ENCODE results near the gene RPAP2.
"Not testable (repeated sequence)": the region's sequence is repeated elsewhere in the genome, so short reads cannot be mapped to it uniquely, and the experiment has no call there.

Gene RPAP2

DNA sequence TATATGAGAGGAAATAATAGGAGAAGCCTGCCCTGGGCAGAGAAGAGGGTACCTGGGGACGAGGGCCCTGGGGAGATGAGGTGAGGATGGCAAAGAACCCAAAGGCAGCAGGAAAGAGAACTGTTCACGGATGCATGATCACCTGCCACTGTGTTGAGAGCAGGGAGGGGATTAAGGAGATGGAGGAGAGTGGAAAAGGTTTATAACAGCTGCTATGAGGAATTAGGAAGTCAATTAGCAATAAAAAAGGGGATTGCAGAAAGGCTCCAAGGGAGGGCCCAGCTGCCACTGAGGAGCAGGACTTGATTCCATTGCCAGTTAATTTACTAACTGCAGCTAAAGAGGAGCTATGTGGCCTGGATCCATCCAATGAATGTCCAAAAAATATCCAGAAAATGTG lies 126.8 kb downstream of the RPAP2 start:
- no peaks in the 10 kb centered on the region for H3K36me3 ChIP-seq (ENCODE audit: insufficient read depth, low read length)
- H3K9me2 ChIP-seq (ENCODE audit: low read depth, low read length) = no peaks in the 10 kb centered on the region; the same call in 1 of the 2 replicates
- no peak overlapping the region for H3K4me3 ChIP-seq (ENCODE audit: low read depth, low read length, poor library complexity, severe bottlenecking)
- H3K4me1 ChIP-seq (ENCODE audit: insufficient read depth, low read length, severe bottlenecking) = no peaks in the 10 kb centered on the region
- no peak overlapping the region for H2AFZ ChIP-seq (ENCODE audit: low read length)
- H3K9ac ChIP-seq (ENCODE audit: low read length) = no peak overlapping the region
- H3K27me3 ChIP-seq (ENCODE audit: insufficient read depth, low read length) = no peaks in the 10 kb centered on the region
- H3F3A ChIP-seq (ENCODE audit: insufficient read depth, low read length) = no peaks in the 10 kb centered on the region
- TF ChIP-seq, protein P1, sequence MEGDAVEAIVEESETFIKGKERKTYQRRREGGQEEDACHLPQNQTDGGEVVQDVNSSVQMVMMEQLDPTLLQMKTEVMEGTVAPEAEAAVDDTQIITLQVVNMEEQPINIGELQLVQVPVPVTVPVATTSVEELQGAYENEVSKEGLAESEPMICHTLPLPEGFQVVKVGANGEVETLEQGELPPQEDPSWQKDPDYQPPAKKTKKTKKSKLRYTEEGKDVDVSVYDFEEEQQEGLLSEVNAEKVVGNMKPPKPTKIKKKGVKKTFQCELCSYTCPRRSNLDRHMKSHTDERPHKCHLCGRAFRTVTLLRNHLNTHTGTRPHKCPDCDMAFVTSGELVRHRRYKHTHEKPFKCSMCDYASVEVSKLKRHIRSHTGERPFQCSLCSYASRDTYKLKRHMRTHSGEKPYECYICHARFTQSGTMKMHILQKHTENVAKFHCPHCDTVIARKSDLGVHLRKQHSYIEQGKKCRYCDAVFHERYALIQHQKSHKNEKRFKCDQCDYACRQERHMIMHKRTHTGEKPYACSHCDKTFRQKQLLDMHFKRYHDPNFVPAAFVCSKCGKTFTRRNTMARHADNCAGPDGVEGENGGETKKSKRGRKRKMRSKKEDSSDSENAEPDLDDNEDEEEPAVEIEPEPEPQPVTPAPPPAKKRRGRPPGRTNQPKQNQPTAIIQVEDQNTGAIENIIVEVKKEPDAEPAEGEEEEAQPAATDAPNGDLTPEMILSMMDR (IDR thresholded peaks at IDR 0.05; ENCODE audit: low read length) = no peak
- TF ChIP-seq EZH2 (IDR thresholded peaks at IDR 0.05; ENCODE audit: borderline replicate concordance, low read length) = no peak
- no peaks in the 10 kb centered on the region for H3K9me3 ChIP-seq (ENCODE audit: low read length)
- H4K20me1 ChIP-seq (ENCODE audit: insufficient read depth, low read length) = no peaks in the 10 kb centered on the region
- no peak overlapping the region for H3K27ac ChIP-seq (ENCODE audit: low read depth, low read length, poor library complexity, severe bottlenecking)
- H3K79me2 ChIP-seq (ENCODE audit: insufficient read depth, low read length) = no peaks in the 10 kb centered on the region
- no peak overlapping the region for H3K4me2 ChIP-seq (ENCODE audit: low read length)

DNA sequence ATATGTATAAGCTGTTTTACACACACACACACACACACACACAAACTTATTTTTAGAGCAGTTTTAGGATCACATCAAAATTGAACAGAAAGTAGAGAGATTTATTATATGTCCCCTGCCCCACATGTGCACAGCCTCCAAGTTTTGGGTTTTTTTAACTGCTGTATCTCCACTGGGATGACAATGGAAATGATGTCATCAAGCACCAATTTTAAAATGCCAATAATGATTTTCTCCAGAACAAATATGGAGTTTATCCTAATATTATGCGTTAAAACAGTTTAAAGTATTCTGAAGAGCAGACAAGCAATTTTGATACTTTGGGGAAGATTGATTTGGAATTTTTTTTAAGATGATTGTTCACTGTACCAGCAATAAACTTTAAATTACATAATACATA lies 131.2 kb downstream of the RPAP2 start:
- Histone ChIP-seq H4K20me1 (ENCODE audit: insufficient read depth, low read length) (no peaks in the 10 kb centered on the region), H3F3A (ENCODE audit: insufficient read depth, low read length) (no peaks in the 10 kb centered on the region), H3K36me3 (ENCODE audit: insufficient read depth, low read length) (no peaks in the 10 kb centered on the region), H2AFZ (ENCODE audit: low read length) (no peak overlapping the region), H3K4me3 (ENCODE audit: low read depth, low read length, poor library complexity, severe bottlenecking) (no peak overlapping the region), H3K27me3 (ENCODE audit: insufficient read depth, low read length) (no peaks in the 10 kb centered on the region), H3K79me2 (ENCODE audit: insufficient read depth, low read length) (no peaks in the 10 kb centered on the region), H3K9ac (ENCODE audit: low read length) (no peak overlapping the region), H3K9me2 (ENCODE audit: low read depth, low read length) (no peaks in the 10 kb centered on the region; the same call in 1 of the 2 replicates), H3K4me2 (ENCODE audit: low read length) (no peak overlapping the region), H3K9me3 (ENCODE audit: low read length) (no peaks in the 10 kb centered on the region), H3K4me1 (ENCODE audit: insufficient read depth, low read length, severe bottlenecking) (no peaks in the 10 kb centered on the region), H3K27ac (ENCODE audit: low read depth, low read length, poor library complexity, severe bottlenecking) (no peak overlapping the region)
- TF ChIP-seq, protein P1 (IDR thresholded peaks at IDR 0.05; ENCODE audit: low read length) = no peak
- TF ChIP-seq EZH2 (IDR thresholded peaks at IDR 0.05; ENCODE audit: borderline replicate concordance, low read length) = no peak

DNA sequence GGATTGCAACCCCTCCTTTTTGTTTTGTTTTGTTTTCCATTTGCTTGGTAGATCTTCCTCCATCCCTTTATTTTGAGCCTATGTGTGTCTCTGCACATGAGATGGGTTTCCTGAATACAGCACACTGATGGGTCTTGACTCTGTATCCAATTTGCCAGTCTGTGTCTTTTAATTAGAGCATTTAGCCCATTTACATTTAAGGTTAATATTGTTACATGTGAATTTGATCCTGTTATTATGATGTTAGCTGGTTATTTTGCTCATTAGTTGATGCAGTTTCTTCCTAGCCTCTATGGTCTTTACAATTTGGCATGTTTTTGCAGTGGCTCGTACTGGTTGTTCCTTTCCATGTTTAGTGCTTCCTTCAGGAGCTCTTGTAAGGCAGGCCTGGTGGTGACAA lies 135.7 kb downstream of the RPAP2 start:
- not testable (repeated sequence) for H2AFZ ChIP-seq (ENCODE audit: low read length); H3K79me2 ChIP-seq (ENCODE audit: insufficient read depth, low read length); H3K27me3 ChIP-seq (ENCODE audit: insufficient read depth, low read length); H3K4me1 ChIP-seq (ENCODE audit: insufficient read depth, low read length, severe bottlenecking); H3K9ac ChIP-seq (ENCODE audit: low read length); H3K9me2 ChIP-seq (ENCODE audit: low read depth, low read length); H3K27ac ChIP-seq (ENCODE audit: low read depth, low read length, poor library complexity, severe bottlenecking); H3K4me2 ChIP-seq (ENCODE audit: low read length); H4K20me1 ChIP-seq (ENCODE audit: insufficient read depth, low read length); H3K9me3 ChIP-seq (ENCODE audit: low read length); H3K4me3 ChIP-seq (ENCODE audit: low read depth, low read length, poor library complexity, severe bottlenecking); H3F3A ChIP-seq (ENCODE audit: insufficient read depth, low read length); H3K36me3 ChIP-seq (ENCODE audit: insufficient read depth, low read length)

DNA sequence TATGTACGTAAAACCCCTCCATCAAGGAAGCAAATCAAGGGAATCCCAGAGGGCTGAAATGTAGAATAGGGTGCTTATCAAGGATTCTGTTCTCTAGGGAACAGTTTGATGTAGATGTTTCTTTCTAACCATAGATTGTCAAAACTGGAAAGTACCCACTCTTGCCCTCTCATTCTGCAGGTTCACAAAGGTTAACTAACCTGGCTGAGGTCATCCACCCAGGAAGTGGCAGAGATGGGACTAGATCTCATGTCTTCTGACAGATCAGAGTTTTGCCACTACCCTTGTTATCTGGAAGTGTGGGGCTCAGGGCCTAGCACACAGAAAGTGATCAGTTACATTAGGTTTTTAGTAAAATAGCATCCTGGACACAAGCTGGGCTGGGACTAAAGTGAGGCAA lies 140.4 kb downstream of the RPAP2 start:
- Histone ChIP-seq H3K79me2 (ENCODE audit: insufficient read depth, low read length) (no peaks in the 10 kb centered on the region), H3F3A (ENCODE audit: insufficient read depth, low read length) (no peaks in the 10 kb centered on the region), H2AFZ (ENCODE audit: low read length) (no peak overlapping the region), H3K4me2 (ENCODE audit: low read length) (no peak overlapping the region), H3K9me3 (ENCODE audit: low read length) (no peaks in the 10 kb centered on the region), H3K4me1 (ENCODE audit: insufficient read depth, low read length, severe bottlenecking) (no peaks in the 10 kb centered on the region), H3K4me3 (ENCODE audit: low read depth, low read length, poor library complexity, severe bottlenecking) (no peak overlapping the region), H3K27ac (ENCODE audit: low read depth, low read length, poor library complexity, severe bottlenecking) (no peak overlapping the region), H4K20me1 (ENCODE audit: insufficient read depth, low read length) (no peaks in the 10 kb centered on the region), H3K27me3 (ENCODE audit: insufficient read depth, low read length) (no peaks in the 10 kb centered on the region), H3K9me2 (ENCODE audit: low read depth, low read length) (no peaks in the 10 kb centered on the region), H3K36me3 (ENCODE audit: insufficient read depth, low read length) (no peaks in the 10 kb centered on the region), H3K9ac (ENCODE audit: low read length) (no peak overlapping the region)
- TF ChIP-seq, protein P1 (IDR thresholded peaks at IDR 0.05; ENCODE audit: low read length) = no peak
